ENCODE data around the gene NUCB1.

- TF ChIP-seq CTCF (IDR thresholded peaks at IDR 0.05) (peak; percentile 22; the same call in 1 of the 2 replicates), ZFX (IDR thresholded peaks at IDR 0.05; ENCODE audit: borderline replicate concordance) (no peak)
Observed at GRCh38 chr19:48899781-48900476, at the start of gene NUCB1.
